ENCODE measurements around the gene KIF2C. TPM values are rescaled to one million over a fixed set of nuclear protein-coding genes. Genes with fewer than 3 reads are reported as not detected.
"Not testable (repeated sequence)": the region's sequence is repeated elsewhere in the genome, so short reads cannot be mapped to it uniquely, and the experiment has no call there.

The KIF2C gene
- total RNA-seq, 2 donors from 2014 or later: 0.42 TPM; not detected in 1

GRCh38 chr1:44759077-44759476 lies 19.4 kb downstream of the KIF2C start:
- Histone ChIP-seq H3K36me3 (no peaks in the 10 kb centered on the region), H3K4me3 (no peak overlapping the region), H3K27ac (no peak overlapping the region), H3K4me1 (ENCODE audit: control insufficient read depth in 1 of 2, low read depth in 2 of 2) (no peaks in the 10 kb centered on the region), H3K27me3 (replicated peaks; ENCODE audit: insufficient read depth) (no peaks in the 10 kb centered on the region), H3K9me3 (no peaks in the 10 kb centered on the region)
- no peak for ATAC-seq (ENCODE audit: insufficient number of reproducible peaks, low FRiP score, low read depth)
- DNase-seq (ENCODE audit: low spot score): no peak
- TF ChIP-seq CTCF (IDR thresholded peaks at IDR 0.05): no peak

GRCh38 chr1:44760876-44761275 lies 21.2 kb downstream of the KIF2C start:
- no peak for DNase-seq (ENCODE audit: low spot score)
- no peaks in the 10 kb centered on the region for H3K27me3 ChIP-seq (replicated peaks; ENCODE audit: insufficient read depth)
- H3K27ac ChIP-seq: no peak overlapping the region
- no peaks in the 10 kb centered on the region for H3K9me3 ChIP-seq
- no peaks in the 10 kb centered on the region for H3K4me1 ChIP-seq (ENCODE audit: control insufficient read depth in 1 of 2, low read depth in 2 of 2)
- no peak for TF ChIP-seq CTCF (IDR thresholded peaks at IDR 0.05)
- H3K4me3 ChIP-seq: no peak overlapping the region
- ATAC-seq (ENCODE audit: insufficient number of reproducible peaks, low FRiP score, low read depth): no peak
- no peaks in the 10 kb centered on the region for H3K36me3 ChIP-seq

- H3K9me3 ChIP-seq; ATAC-seq (ENCODE audit: insufficient number of reproducible peaks, low FRiP score, low read depth); H3K27me3 ChIP-seq (replicated peaks; ENCODE audit: insufficient read depth); H3K4me1 ChIP-seq (ENCODE audit: control insufficient read depth in 1 of 2, low read depth in 2 of 2); H3K36me3 ChIP-seq; DNase-seq (ENCODE audit: low spot score); H3K27ac ChIP-seq; H3K4me3 ChIP-seq: not testable (repeated sequence)
Measured at GRCh38 chr1:44766421-44766820, 26.8 kb downstream of the KIF2C start.

- H3K27ac ChIP-seq: peak within 1 kb of the TSS; percentile 97 to 98
- ATAC-seq (ENCODE audit: insufficient number of reproducible peaks, low FRiP score, low read depth): peak; percentile 87
- peaks cover 23% of the 10 kb centered on the region for H3K36me3 ChIP-seq
- peaks cover 9 to 30% of the 10 kb centered on the region in 2 donors for H3K4me1 ChIP-seq (ENCODE audit: control insufficient read depth in 1 of 2, low read depth in 2 of 2)
- peak within 1 kb of the TSS; percentile 98 for H3K4me3 ChIP-seq
- no peaks in the 10 kb centered on the region for H3K27me3 ChIP-seq (replicated peaks; ENCODE audit: insufficient read depth)
- peak; percentile 75 for DNase-seq (ENCODE audit: low spot score)
- no peaks in the 10 kb centered on the region for H3K9me3 ChIP-seq
- TF ChIP-seq CTCF (IDR thresholded peaks at IDR 0.05): no peak
Measured at GRCh38 chr1:44775078-44775929, 35.7 kb downstream of the KIF2C start, which contains the start of gene RPS8. RPS8 (plus strand) TSS chr1:44775540; CDS start chr1:44775597, 57 bp downstream.

GRCh38 chr1:44775930-44776729 lies 36.5 kb downstream of the KIF2C start:
- peak overlapping the region; percentile 98 for H3K4me3 ChIP-seq
- peak overlapping the region; percentile 97 to 98 for H3K27ac ChIP-seq
- no peak for ATAC-seq (ENCODE audit: insufficient number of reproducible peaks, low FRiP score, low read depth)
- no peak for DNase-seq (ENCODE audit: low spot score)
- peaks cover 23% of the 10 kb centered on the region for H3K36me3 ChIP-seq
- H3K4me1 ChIP-seq (ENCODE audit: control insufficient read depth in 1 of 2, low read depth in 2 of 2): peaks cover 9 to 30% of the 10 kb centered on the region in 2 donors
- H3K9me3 ChIP-seq: no peaks in the 10 kb centered on the region
- H3K27me3 ChIP-seq (replicated peaks; ENCODE audit: insufficient read depth): no peaks in the 10 kb centered on the region
- TF ChIP-seq CTCF (IDR thresholded peaks at IDR 0.05): no peak
